Hepatic stellate cell (primary cell): ENCODE measurements around the gene AADACL2.
"Not testable (repeated sequence)": the region's sequence is repeated elsewhere in the genome, so short reads cannot be mapped to it uniquely, and the experiment has no call there.

Experiments used
- DNase-seq: peaks from one replicate; pipeline ENCODE4 v3.0.0; 2011; ENCODE audit warnings: low spot score

AADACL2 gene

DNA sequence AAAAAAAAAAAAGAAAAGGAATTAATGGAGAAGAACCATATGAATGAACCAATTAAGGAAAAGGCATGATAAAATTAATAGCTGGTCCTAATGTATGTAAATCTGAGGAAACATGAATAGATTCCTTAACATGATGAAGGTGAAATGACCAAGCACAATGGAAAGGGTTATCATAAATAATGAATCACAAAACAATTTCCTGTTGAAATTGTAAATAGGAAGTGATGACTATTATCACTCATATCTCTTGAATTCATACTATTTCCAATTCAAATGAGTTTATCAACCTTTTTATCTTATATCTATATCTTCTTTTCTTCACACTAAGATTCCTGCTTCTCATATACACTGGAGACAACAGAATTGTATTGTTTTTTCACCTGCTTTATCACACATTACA is 32.0 kb downstream of the AADACL2 start:
- no peak for DNase-seq

DNA sequence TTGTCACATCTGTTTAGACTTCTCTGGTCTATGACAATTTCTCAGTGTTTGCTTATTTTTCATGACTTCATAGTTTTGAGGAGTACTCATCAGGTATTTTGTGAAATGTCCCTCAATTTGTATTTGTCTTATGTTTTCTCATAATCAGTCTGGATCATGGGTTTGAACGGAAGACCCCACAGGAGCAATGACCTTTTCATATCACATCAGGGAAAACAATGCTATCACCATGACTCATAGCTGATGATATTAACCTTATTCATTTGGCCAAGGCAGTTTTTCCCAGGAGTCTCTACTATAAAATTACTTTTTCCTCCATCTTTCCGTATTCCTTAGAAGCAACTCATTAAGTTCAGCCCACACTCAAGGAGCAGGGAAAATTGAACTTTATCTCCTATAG is 32.7 kb downstream of the AADACL2 start:
- DNase-seq: peak; percentile 4

DNA sequence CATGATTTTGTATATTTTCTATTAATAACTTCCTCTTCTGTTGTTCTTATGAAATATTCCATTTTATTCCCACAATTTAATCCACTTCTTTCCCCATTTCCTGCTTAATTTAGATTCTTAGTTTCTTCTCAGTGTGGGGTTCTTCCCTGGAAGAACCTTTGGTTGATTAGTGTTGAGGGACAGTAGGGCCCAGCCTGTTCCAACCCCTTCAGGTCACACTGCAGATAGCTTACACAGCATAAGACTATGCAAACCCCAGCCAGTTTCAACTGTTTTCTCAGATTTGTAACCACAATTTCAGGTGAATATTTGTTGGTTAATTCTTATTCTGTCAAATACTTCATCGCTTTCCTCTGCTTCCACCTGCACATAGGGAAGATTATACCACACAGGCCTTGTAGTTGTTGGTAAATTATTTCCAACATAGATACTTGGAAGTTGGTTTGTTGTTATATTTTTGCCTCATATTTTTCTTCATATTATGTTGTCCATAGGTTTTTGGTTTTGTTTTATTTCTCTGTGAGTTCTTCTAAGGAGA is 34.7 kb downstream of the AADACL2 start:
- DNase-seq: no peak

DNA sequence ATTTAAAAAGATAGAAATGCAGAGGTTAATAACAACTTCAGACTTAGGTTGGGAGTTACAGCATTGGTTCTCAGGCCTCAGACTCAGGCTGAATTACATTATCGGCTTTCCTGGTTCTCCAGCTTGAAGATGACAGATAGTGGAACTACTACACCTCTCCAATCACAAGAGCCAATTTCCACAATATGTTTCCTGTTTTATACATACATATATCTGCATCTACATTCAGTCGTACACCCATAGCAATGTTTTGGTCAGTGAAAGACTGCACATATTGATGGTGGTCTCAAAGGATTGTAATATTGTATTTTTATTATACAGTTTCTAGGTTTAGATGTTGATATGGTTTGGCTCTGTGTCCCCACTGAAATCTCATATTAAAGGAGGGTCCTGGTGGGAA is 35.4 kb downstream of the AADACL2 start:
- DNase-seq: no peak

DNA sequence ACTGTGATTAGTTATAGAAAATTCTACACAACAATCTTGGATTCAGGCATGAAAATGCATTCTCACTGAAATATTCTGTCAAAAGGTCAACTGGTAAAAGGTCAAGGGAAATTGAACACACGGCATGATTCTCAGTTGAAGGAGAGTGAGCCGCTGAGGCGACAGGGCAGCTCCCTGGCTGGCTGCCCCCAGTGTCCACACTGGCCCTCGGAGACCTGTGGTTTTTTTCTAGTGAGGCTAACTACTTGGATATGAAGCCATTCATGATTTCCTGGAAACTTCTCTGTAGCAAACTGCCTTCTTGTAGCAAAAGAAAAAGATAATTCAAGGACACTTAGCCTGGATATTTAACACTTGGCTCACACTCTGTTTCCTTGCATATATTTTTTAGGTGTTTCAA is 37.2 kb downstream of the AADACL2 start:
- DNase-seq: peak; percentile 20

DNA sequence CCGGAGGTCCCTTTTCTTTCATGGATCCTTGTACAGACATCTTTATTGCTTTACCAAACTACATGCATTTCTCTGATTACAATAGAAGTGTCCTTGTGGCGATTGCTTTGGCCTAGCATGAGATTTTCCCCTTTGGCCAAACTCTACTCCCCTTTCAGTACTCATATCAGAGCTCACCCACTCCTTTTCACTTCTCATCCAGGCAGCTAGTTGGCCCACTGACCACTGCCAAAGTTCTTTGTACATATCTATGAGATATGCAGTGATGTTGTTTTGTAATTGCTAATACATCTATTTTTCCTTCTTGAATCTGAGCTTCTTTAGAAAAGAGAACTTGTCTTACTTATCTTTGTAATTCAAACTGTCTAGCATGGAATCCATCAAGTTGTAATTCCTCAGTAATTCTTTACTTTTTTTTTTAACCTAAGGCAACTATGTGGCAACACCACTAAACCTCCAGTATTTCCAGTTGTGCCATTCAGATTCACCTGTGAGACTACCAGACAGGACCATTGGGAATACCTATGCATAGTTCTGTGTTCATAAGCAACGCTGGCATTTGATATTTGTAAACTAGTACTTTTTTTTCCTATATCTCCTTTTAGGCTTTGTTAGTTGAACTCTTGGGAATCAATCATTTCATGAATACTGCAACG is 39.2 kb downstream of the AADACL2 start:
- DNase-seq: no peak

DNA sequence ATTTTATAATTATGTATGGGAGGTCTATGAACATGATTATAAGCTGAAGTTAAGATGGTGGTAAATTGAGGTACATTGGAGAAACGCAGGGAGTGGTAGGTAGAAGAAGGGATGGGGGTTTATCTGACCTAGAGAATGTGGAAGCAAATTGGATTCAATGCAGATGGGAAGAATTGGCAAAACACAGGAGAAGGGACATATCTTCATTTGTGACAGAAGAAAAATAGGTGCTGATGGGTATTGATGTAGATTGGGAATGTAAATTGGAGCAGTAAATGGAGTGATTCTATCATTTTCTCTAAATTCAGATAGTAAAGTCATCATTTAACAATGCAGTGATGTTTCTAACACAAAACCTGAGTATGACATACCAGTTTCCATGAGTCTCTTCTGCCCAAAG is 40.5 kb downstream of the AADACL2 start:
- DNase-seq: no peak

DNA sequence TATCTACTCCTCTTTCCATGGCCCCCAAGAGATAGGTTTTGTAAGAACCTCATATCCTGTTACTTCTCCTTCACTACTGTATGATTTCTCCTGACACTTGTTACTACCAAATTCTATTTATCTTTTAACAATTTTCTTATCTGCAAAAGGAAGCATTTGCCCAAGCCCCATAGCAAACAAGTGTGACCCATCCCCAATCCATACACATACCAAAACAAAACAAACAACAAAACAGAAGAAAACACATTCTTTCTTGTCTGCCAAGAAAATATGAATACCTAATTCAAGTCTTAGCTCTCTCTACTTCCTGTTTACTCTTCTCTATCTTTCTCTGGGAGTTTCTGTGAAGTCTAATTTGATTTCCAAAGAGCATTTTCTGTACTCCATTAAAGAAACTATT is 41.2 kb downstream of the AADACL2 start:
- no peak for DNase-seq

DNA sequence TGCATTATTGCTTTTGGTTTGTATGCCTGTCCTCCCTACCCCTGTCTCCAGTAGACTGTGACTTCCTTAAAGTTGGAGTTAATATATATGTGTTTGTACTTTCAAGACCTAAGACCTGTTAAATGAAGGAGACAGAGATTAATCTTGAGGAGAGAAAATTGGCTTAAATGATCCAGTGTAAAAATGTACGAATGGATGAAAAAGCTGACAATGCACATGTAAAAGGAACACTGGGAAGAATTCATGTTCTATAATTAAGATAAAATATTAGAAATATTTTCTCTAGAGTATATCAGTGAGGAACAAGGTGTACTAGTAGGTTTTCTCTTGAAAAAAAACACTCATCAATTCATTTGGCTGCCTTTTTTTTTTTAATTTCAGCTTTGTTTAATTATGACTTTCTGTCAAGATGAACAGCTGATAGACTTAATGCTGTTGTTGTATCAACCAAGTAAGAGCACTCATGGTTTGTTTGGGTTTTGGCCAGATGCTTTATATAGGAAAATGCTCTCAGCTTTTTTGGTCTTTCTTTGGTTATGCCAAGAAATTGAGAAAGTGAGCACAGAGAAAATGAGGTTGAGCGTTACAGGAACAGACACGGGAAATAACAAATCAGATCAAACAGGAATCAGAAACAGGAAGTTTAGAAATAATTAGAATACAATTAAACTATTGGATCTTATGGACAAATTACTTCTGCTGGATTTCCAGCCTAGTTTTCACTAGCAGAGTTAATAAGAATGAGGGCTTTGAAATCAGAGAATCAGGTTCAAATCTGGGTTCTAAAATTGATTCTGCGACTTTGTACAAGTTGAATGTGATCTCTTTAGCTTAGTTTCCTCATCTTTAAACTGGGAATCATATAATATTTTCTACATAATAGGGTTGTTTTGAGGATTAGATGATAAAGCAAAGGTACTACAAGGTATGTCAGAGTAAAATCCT is 41.9 kb downstream of the AADACL2 start:
- no peak for DNase-seq

DNA sequence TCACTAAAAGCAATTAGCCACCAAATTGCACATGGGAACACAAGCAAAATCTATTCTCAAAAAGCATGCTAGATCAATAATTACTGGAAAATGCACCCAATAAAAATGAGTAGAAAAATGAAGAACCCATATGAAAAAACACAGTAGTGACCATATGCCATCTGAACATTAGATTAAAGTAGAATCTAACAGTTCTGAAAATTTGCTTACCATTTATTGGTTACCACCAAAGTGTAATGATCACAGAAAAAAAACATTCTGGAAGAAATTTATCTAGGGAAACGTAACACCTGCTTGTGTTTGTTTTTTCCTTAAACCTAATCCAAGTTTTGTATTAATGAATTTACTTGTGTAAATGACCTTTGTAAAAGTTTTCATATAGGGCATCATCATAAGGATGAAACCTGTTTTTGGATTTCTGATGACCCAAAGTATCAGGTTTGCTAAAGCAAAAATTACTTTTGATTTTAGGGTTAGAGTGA is 42.6 kb downstream of the AADACL2 start:
- no peak for DNase-seq

DNA sequence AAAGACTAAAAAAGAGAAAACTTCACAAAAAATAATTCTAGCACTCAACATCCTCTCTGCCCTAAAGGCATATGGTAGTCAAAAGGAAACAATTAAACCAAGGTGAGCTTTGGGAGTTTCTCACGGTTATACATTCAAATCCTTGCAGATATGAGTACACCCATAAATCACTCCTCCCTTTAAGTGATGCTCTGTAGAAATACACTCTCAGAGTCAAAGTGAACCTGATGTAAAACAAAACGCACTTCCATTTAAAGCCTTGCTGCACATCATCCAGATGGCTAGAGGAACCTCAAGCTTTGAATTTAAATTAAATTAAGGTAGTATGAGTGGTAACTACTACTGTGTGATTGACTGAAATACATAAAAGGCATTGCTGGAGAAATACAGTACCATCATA is 44.2 kb downstream of the AADACL2 start:
- DNase-seq: no peak

DNA sequence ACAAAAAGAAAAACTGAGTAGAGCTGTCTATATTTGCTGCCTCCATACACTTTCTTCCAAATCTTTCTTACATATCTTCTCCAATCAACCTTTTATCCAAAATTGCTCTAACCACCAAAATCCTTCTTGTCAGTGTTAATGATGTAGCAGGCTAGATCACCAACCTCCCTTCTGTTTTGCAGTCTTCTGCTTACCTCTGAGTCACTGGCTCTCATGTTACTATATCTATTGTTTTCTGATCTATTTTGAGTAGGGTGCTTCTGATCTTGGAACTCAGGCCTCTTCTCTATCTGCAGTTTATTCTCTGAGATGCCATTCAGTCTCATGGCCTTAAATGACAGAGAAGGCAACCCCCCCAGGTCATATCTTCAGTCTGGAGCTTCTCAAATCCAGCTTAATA is 53.9 kb downstream of the AADACL2 start:
- no peak for DNase-seq

DNA sequence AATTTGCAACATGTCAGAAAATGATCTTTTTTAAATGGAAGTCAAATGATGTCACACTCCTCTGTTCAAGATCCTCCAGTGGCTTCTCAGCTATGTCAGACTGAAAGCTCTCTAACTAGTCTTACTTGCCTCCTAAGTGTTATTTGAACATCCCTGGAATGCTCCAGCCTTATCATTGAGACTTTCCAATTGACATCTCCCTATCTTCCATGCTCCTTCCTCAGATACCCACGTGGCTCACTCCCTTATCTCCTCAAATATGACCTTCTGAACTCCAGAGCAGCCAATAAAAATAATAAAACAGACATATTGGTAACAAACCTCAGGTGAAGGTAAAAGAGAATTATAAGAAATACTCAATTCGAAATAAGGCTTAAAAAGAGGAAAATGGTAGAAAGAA is 54.7 kb downstream of the AADACL2 start:
- DNase-seq: no peak

DNA sequence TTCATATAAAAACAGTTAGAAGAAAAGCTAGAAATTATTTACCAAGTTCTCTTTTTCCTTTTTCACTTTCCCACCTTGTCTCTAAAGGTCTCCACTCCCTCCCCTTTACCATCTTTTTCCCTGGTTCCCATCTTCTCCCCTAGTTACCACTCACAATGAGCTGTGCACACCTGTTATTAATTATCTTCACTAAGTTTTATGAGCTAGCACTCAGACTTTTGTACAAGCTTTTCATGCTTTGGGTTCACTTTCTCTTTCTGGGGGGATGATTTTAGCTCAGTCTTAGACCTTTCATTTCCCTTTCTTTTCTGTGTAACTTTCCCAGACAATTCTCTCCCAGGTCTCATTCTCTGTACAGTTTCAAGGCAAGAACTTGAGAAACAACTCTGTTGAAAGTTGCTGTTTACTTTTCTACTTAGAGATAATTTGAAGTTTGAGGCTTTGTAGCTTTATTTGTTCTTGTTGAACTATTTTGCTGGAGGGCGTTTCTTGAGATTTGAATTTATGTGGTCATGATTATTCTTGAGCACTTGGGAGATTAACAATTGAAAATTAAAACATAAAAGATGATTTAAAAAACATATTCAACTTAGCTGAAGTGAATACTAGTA is 56.2 kb downstream of the AADACL2 start:
- no peak for DNase-seq

DNA sequence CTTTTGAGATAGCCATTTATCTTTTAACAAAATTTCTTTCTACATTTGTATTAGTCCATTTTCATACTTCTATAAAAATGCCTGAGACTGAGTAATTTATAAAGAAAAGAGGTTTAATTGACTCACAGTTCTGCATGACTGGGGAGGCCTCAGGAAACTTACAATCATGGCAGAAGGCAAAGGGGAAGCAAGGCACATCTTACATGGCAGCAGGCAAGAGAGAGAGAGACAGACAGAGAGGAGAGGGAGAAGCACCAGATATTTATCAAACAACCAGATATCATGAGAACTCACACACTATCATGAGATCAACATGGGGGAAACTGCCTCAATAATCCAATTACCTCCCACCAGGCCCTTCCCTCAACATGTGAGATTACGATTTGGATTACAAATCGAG is 57.0 kb downstream of the AADACL2 start:
- not testable (repeated sequence) for DNase-seq

DNA sequence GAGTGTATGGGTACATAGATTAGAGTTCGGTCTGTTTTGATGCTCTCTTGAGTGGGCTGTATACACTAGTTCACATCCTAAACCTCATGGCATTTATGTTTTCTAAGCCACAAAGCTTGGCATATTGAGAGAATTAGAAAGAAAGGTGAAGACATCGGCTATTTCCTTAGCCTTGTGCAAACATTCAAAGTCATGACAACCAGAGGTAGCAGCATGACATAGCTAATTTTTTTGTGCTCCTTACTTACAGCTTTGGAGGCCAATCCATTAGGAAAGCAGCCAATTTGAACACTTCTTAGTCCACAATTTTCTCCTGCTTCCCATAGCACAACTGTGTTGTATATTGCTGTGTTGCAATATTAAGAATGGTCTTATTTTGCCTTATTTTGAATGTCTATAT is 58.7 kb downstream of the AADACL2 start:
- no peak for DNase-seq

DNA sequence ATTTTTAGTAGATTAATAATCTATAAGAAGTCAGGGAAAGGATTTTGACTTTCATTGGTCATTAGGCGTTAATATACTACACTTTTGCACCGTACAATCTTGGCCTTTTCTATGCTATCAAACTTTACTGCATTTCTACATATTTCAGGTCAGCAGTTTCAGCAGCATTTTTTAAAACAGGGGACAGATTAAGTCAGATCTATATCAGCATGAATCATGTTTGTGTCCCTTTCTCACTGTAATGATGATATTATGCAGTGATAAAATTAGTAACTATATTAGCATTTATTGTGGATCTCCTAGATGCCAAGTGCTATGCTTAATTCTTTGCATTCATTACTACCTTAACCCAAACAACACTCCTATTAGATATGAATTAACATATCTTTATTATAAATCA is 59.9 kb downstream of the AADACL2 start:
- DNase-seq: no peak

DNA sequence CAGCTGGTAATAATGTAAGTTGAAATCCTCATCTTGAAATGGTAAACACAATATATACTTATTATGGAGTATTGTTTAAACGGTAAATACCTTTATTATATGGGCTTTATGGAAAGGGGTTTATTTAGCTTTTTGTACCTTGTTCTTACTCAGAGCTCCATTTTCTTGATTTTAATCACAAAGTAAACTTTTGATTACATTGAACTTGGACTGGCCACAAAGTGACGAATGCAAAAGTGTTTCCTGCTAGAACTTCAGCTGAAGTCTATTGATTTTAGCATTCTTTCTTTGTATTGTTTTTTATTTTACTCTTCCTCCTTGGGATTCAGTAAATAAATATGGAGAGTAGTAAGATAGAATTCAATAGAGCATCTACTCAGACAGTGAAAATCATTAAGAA is 60.4 kb downstream of the AADACL2 start:
- DNase-seq: no peak

DNA sequence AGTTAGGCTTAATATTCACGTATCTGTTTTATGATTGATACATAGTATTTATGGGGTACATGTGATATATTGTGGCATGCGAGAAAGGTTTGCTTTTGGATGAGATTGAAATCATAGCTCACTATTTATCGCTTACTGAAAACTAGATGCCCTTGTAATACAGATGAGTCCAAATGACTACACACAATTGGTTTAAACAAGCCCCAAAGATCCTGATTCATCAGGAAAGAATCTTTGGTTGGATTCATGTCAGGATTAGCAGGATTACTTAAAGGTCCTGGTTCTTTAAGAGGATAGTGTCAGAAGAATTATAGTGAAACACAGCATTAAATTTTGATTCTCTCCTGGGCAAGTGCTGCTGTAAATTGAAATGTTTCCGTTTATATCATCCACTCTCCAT is 61.5 kb downstream of the AADACL2 start:
- DNase-seq: peak; percentile 35

DNA sequence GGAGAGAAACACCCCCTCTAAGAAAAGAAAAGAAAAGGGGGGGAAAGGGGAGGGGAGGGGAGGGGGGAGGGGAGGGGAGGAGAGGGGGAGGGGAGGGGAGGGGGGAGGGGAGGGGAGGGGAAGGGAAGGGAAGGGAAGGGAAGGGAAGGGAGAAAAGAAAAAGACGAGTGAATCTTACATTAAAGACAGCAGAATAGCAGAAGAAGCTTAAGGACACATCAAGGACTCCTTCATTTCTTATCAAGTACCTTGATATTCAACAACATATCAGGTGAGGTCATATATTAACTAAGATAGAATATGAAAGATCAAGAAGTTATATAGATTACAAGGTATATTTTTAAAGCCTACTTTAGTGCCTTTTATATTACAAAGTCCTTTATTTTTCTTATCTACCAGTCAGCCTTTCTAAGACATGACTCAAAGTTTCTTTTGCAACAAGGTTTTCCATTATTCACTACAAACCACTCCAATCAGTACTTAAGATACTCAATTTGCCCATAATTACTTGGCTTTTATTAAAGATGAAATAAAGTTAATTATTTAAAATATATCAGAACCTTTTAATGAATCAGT is 62.5 kb downstream of the AADACL2 start:
- peak; percentile 2 for DNase-seq

DNA sequence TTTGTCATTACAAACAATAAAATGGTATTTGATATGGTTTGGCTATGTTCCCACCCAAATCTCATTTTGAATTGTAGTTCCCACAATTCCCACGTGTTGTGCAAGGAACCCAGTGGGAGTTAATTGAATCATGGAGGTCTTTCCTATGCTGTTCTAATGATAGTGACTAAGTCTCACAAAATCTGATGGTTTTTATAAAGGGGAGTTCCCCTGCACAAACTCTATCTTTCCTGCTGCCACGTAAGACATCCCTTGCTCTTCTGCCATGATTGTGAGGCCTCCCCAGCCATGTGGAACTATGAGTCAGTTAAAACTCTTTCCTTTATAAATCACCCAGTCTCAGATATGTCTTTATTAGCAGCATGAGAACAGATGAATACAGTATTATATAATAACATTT is 64.7 kb downstream of the AADACL2 start:
- DNase-seq: no peak

DNA sequence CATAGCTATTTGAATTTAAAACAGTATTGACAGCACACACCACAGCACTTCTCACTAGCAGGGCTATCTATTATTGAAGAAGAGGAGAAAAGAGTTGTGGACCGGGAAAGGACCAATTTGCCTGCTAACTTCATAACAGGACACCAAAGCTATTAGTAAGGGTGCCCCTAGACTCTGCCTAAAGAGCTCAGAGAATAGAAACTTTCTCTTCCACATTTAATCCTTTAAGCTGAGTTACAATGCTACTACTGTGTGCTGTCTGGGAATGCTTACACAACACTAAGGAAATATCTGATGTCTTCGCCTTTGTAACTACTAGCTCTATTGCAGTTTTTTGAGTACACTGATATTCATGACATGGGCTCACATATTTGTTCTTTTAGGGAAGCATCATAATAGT is 66.7 kb downstream of the AADACL2 start:
- DNase-seq: no peak
